ENCODE results near the gene PDCD4. TPM values are rescaled to one million over a fixed set of nuclear protein-coding genes. Genes with fewer than 3 reads are reported as not detected.

The PDCD4 gene
- total and polyA plus RNA-seq, 2 of the 13 experiments (the other 11 are each of a cell fraction or from before 2014, with no cell fraction given), result 22.8 to 56.2 TPM

DNA sequence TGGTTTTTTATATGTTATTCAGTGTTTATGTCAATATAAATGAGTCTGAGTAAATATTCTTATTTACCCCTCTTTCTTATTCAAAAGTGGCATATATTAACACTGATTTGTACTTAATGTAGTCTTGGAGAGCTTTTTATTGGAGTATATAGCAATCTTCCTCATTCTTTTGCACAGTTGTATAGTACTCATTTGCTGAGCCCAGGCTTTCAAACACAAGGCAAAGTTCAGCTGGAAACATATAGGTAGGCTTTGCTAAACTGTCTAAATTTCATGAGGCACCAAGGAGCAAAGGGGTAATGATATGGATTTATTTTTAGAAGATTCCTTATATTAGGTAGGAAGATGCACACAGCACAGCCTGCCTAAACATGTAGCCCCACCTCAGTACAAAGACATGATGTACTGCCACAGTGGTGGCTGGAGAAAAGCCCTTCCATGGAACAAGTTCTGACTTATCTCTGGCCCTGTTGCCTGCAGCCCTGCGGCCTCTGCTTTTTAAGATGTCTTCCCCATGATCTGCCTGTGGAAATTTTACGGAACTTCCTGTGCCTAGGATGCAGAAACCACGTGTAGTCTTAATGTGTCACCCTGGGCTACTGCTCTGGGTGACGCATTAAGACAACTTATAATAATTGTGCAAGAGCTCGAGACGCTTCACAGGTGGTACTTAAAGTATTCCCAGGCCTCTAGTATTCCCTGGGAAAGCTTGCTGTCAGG, 9.6 kb upstream of the PDCD4 start:
- ChIA-PET POLR2A (no interaction called here), CTCF (ENCODE audit: low intra/inter-chr PET ratio, low total read pairs) (no interaction called here)
- ATAC-seq (no peak), DNase-seq (ENCODE audit: low spot score) (no peak), FAIRE-seq (no peak)
- no TSS peak for BruUV-seq (replicated peaks)
- WGBS (ENCODE audit: low lambda C conversion rate), result 74% methylated on average over 6 of the region's 6 CpGs
- H3K9me3 ChIP-seq (ENCODE audit: low read length), result no peaks in the 10 kb centered on the region
- H3K4me3 ChIP-seq (replicated peaks in 1 of 3; ENCODE audit: insufficient read depth in 1 of 3, low read depth in 2 of 3, low read length in 3 of 3), result no peak overlapping the region
- H3K27me3 ChIP-seq (ENCODE audit: control insufficient read depth in 1 of 2, insufficient read depth in 2 of 2, low read length in 2 of 2), result no peaks in the 10 kb centered on the region
- H3K4me2 ChIP-seq (ENCODE audit: low read depth, low read length), result no peak overlapping the region
- no peaks in the 10 kb centered on the region for H4K20me1 ChIP-seq (ENCODE audit: insufficient read depth, low read length)
- peaks cover 79% of the 10 kb centered on the region for H3K4me1 ChIP-seq (ENCODE audit: insufficient read depth, low read length)
- intact Hi-C loops (cut with micrococcal nuclease; ENCODE audit: unreplicated experiment), result no loop called here
- no peaks in the 10 kb centered on the region for H3K36me3 ChIP-seq (replicated peaks in 1 of 2; ENCODE audit: control insufficient read depth in 1 of 2, insufficient read depth in 2 of 2, low read length in 2 of 2)
- peak; percentile 93; the same call in 1 of the 2 replicates for TF ChIP-seq ZNF260 (CRISPR knock-in tag; IDR thresholded peaks at IDR 0.05; ENCODE audit: borderline replicate concordance, low read depth)
- TF ChIP-seq NCOA2 (CRISPR knock-in tag; IDR thresholded peaks at IDR 0.05), result no peak
- no peak for TF ChIP-seq KLF15 (CRISPR knock-in tag; IDR thresholded peaks at IDR 0.05; ENCODE audit: borderline replicate concordance)
- no peak for TF ChIP-seq ZMYM4 (CRISPR knock-in tag; IDR thresholded peaks at IDR 0.05)
- H3K9ac ChIP-seq (ENCODE audit: insufficient read depth, low read depth, low read length), result no peak overlapping the region
- no peak overlapping the region for H2AFZ ChIP-seq (ENCODE audit: low read length)
- in situ Hi-C loops (cut with HindIII; ENCODE audit: extremely low pct_ligation_motif_present, low pct_unique_long_range_greater_than_20kb), result no loop called here
- no peaks in the 10 kb centered on the region for H3K79me2 ChIP-seq (ENCODE audit: insufficient read depth, low read length)
- no peak overlapping the region for H3K27ac ChIP-seq (ENCODE audit: extremely low read length, insufficient read depth, low read length)

DNA sequence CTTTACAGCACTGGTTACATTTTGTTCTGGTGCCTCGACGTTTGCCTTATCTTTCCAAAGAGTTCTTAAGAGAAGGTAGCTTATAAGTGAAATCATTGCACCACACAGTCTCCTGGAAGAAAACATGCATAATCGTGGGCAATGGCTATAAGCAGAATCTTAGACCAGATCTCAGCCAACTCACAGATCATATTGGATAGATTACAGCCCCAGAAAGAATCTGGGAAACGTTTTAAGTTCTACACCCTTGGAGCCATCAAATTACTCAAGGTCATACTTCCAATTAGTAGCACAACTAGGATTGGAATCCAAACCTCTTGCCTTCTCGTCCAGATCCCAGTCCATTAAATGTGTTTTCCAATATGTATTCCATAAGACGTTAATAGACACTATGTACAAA, 8.8 kb upstream of the PDCD4 start:
- Histone ChIP-seq H3K4me3 (replicated peaks in 1 of 3; ENCODE audit: insufficient read depth in 1 of 3, low read depth in 2 of 3, low read length in 3 of 3) (no peak overlapping the region), H3K79me2 (ENCODE audit: insufficient read depth, low read length) (no peaks in the 10 kb centered on the region), H3K4me1 (ENCODE audit: insufficient read depth, low read length) (peaks cover 77% of the 10 kb centered on the region), H2AFZ (ENCODE audit: low read length) (no peak overlapping the region), H3K27me3 (ENCODE audit: control insufficient read depth in 1 of 2, insufficient read depth in 2 of 2, low read length in 2 of 2) (no peaks in the 10 kb centered on the region), H3K36me3 (replicated peaks in 1 of 2; ENCODE audit: control insufficient read depth in 1 of 2, insufficient read depth in 2 of 2, low read length in 2 of 2) (no peaks in the 10 kb centered on the region), H3K27ac (ENCODE audit: extremely low read length, insufficient read depth, low read length) (no peak overlapping the region), H4K20me1 (ENCODE audit: insufficient read depth, low read length) (no peaks in the 10 kb centered on the region), H3K4me2 (ENCODE audit: low read depth, low read length) (no peak overlapping the region), H3K9me3 (ENCODE audit: low read length) (no peaks in the 10 kb centered on the region), H3K9ac (ENCODE audit: insufficient read depth, low read depth, low read length) (no peak overlapping the region)
- no TSS peak for BruUV-seq (replicated peaks)
- in situ Hi-C loops (cut with HindIII; ENCODE audit: extremely low pct_ligation_motif_present, low pct_unique_long_range_greater_than_20kb), result no loop called here
- FAIRE-seq, result no peak
- intact Hi-C loops (cut with micrococcal nuclease; ENCODE audit: unreplicated experiment), result no loop called here
- ChIA-PET POLR2A (no interaction called here), CTCF (ENCODE audit: low intra/inter-chr PET ratio, low total read pairs) (no interaction called here)
- 57% methylated on average over 6 of the region's 6 CpGs for WGBS (ENCODE audit: low lambda C conversion rate)
- ATAC-seq, result no peak
- DNase-seq (ENCODE audit: low spot score), result no peak
- TF ChIP-seq, protein P1, sequence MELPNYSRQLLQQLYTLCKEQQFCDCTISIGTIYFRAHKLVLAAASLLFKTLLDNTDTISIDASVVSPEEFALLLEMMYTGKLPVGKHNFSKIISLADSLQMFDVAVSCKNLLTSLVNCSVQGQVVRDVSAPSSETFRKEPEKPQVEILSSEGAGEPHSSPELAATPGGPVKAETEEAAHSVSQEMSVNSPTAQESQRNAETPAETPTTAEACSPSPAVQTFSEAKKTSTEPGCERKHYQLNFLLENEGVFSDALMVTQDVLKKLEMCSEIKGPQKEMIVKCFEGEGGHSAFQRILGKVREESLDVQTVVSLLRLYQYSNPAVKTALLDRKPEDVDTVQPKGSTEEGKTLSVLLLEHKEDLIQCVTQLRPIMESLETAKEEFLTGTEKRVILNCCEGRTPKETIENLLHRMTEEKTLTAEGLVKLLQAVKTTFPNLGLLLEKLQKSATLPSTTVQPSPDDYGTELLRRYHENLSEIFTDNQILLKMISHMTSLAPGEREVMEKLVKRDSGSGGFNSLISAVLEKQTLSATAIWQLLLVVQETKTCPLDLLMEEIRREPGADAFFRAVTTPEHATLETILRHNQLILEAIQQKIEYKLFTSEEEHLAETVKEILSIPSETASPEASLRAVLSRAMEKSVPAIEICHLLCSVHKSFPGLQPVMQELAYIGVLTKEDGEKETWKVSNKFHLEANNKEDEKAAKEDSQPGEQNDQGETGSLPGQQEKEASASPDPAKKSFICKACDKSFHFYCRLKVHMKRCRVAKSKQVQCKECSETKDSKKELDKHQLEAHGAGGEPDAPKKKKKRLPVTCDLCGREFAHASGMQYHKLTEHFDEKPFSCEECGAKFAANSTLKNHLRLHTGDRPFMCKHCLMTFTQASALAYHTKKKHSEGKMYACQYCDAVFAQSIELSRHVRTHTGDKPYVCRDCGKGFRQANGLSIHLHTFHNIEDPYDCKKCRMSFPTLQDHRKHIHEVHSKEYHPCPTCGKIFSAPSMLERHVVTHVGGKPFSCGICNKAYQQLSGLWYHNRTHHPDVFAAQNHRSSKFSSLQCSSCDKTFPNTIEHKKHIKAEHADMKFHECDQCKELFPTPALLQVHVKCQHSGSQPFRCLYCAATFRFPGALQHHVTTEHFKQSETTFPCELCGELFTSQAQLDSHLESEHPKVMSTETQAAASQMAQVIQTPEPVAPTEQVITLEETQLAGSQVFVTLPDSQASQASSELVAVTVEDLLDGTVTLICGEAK (IDR thresholded peaks at IDR 0.05), result no peak
- TF ChIP-seq, protein P1 (CRISPR knock-in tag; IDR thresholded peaks at IDR 0.05), result no peak
- TF ChIP-seq, protein P2, sequence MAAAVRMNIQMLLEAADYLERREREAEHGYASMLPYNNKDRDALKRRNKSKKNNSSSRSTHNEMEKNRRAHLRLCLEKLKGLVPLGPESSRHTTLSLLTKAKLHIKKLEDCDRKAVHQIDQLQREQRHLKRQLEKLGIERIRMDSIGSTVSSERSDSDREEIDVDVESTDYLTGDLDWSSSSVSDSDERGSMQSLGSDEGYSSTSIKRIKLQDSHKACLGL (CRISPR knock-in tag; IDR thresholded peaks at IDR 0.05), result no peak
- TF ChIP-seq SOX6 (IDR thresholded peaks at IDR 0.05), result no peak
- TF ChIP-seq SOX6 (CRISPR knock-in tag; IDR thresholded peaks at IDR 0.05), result no peak
- TF ChIP-seq PAF1 (CRISPR knock-in tag; IDR thresholded peaks at IDR 0.05), result no peak
